ENCODE measurements around the gene RTF2.
A peak's percentile ranks its signal among the peaks of the same experiment; 100 is the strongest.

The RTF2 gene, protein sequence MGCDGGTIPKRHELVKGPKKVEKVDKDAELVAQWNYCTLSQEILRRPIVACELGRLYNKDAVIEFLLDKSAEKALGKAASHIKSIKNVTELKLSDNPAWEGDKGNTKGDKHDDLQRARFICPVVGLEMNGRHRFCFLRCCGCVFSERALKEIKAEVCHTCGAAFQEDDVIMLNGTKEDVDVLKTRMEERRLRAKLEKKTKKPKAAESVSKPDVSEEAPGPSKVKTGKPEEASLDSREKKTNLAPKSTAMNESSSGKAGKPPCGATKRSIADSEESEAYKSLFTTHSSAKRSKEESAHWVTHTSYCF

DNA sequence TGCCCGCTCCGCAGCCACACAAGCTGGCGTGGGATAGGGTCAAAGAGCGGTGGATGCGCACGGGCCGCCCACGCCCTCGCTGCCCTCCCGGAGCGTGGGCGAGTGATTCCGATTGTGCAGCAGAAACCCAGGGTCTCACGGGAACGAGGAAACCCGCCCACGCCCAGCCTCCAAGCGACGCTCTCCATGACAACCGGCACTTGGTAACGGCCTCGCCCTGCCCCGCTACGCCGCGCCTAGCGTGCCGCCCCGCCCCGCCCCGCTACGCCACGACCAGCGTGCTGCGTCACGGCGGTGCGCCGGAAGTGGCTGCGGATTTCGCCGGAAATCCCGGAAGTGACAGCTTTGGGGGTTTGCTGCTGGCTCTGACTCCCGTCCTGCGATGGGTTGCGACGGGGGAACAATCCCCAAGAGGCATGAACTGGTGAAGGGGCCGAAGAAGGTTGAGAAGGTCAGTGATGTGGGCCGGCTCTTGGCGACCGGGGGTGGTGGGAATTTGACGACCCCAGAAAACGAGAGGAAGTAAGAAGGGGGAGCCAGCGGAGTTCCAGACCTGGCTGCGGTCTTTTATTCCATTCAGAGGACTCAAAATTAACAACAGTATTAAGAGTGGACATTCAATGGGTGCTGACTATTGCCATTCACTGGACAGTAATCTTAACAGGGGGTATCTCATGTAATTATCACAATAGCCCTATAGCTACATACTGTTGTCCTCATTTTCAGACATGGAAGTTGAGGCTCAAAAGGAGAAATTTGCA, at the start of gene RTF2:
RTF2 (plus strand) TSS at position 312 of the 761 bp plus-strand sequence; CDS start at position 383, 71 bp downstream.
- peak; percentile 93 for DNase-seq (ENCODE audit: low read depth, low spot score)

DNA sequence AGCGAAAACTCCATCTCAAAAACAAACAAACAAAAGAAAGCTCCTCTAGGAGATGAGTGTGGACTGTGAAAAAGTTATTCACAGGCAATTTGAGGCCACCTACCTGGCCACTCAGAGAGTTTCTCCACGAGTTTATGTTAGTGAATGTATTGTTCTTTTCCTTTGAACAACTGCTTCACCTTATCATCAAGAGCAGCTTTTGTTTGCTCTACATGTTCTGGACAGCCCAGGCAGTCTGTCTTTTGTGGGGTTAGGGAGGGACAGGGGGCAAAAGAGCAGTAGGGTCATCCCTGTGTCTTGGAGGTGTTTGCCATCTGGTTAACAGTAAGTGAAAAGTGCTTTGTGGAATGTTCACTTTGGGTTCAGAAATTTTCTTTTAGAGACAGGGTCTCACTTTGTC, 48.4 kb upstream of the RTF2 start:
- DNase-seq (ENCODE audit: low read depth, low spot score): no peak

DNA sequence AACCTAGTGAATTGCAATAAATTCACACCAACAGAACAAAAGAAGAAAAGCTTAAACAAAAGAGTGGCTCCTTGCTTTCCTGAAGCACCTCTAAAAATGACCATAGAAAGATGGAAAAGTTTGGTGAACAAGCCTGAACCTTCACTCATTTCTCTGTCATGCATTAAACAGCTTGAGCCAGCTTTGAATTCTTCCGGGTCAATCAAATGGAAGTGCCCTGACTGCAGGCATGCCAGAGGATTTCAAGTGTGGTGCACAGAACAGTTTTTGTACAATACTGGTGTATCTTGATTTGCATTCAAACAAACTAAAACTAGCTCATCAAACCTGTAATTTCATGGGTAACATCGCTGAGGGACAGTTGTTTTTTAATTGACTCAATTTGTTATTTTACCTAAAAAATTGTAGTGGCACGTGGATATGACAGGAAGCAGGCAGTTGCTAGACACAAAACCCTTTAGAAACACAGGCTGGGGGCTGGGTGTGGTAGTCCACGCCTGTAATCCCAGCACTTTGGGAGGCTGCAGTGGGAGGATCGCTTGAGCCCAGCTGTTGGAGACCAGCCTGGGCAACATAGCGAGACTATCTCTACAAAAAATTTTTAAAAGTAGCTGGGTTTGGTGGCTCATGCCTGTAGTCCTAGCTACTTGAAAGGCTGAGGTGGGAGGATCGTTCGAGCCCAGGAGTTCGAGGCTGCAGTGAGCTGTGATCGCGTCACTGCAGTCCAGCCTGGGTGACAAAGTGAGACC, 47.3 kb upstream of the RTF2 start:
- DNase-seq (ENCODE audit: low read depth, low spot score): no peak

DNA sequence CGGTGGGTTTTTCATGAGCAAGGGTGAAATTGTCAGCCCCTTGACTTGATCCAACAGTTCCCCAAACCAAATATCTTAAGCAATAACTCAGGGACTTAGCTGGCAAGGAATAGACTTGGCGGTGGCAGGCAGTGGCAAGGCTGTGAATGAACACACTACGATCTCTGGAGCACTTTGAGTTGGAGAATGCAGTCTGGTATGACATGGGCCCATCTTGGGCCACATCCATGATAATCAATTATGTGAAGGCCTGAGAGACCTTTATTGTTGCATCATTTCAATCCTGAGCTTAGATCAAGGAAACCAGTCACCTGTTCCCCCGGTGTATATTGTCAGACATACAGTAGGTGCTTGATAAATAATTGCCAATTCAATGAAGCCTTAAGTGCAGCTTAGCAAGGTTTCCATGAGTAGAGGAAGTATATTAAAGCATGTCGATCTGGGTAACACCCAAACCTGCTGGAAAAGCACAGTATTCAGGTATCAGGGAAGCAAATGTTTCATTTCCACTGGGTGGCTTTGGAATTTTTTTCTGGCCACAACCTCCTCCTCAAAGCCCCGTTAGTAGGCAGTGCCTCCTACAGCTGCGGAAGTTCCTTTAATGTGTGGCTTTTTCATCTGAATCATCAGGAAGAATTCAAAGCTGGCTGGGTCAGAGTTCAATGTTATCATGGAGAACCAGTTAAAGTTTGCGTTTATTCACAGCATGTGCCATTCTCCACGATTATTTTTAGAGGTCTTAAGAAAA, 46.2 kb upstream of the RTF2 start:
- DNase-seq (ENCODE audit: low read depth, low spot score): no peak

DNA sequence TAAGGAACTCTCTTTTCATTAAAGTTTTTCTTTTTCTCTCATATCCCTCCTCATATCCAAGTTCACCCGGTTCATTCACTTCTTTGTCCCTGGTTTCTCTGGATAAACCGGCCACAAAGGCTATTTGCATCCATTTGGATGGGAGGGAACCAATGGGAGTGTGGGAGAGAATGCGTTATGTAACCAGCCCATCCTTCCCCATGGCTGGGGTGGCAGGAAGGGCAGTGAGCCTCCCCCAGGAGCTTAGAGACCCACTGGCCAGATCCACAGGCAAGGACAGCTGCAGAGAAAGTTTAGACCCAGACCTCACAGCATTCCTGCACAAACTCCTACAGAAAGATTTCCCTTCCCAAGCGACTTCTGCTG, 45.6 kb upstream of the RTF2 start:
- DNase-seq (ENCODE audit: low read depth, low spot score): no peak

DNA sequence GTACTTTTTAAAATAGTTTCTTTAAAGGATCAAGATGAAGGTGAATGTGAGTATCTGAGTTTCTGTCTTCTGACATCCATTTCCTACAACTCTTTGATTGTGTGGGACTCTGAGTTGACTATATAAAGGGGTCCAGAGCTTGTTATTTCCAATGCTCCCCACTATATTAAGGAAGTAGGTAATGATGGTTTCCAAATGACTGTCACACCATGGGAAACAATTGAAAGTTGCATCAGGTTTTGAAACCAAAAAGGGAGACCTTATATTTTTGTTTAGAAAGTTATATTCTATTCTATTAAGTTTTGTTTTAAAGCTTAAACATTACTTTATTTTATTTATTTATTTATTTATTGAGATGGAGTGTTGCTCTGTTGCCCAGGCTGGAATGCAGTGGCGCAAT, 45.2 kb upstream of the RTF2 start:
- no peak for DNase-seq (ENCODE audit: low read depth, low spot score)

DNA sequence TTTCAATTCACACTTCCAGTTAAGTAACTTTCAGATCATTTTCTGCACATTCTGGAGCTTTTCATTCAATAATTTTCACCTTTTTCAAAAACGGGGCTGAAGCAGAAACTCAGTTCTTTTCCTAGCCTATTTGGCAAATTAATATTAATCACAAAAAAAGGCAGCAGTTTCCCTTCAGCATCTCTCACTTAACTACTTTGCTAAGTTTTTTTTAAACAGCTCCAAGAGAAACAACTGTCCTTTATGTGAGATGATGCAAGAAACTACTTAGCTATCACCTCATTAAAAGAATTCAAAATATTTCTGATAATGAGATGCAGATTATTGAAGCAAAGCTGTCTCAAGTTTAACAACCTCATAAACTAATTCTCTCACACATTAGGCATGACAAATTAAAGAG, 44.5 kb upstream of the RTF2 start:
- DNase-seq (ENCODE audit: low read depth, low spot score): no peak

DNA sequence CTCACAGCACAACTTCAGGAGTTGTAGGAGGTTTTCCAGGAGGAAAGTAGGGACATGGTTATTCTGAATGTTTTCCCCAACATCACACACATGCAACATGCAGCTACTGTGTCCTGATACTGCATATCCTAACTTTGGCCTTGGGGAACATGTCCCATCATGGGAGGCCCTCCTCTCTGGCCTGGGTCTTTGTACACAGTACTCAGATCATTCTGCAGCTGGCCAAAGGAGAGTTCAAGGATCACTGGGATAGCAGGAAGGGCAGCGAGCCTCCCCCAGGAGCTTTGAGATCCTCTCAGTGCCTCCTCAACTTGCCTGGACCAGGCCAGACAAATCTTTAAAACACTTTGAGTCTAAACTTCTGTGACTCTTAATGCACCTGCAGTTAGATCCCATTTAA, 43.5 kb upstream of the RTF2 start:
- no peak for DNase-seq (ENCODE audit: low read depth, low spot score)

DNA sequence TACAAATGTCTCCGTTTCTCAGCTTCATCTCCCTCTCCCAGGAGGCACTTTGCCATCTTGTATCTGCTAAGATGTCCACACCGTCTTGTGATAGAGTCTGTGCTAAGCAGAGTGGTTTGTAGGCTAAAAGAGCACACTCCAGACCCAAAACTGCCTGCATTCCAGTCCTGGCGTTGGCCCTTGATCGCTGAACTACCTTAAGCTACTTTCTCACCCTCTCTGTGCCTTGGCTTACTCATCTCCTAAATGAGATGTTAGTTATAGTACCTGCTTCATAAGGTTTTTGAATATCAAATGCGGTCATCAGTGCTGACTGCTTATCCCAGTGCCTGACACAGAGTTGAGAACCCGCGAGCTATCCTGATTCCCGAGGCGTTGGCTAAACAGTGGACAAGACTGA, 42.4 kb upstream of the RTF2 start:
- no peak for DNase-seq (ENCODE audit: low read depth, low spot score)

DNA sequence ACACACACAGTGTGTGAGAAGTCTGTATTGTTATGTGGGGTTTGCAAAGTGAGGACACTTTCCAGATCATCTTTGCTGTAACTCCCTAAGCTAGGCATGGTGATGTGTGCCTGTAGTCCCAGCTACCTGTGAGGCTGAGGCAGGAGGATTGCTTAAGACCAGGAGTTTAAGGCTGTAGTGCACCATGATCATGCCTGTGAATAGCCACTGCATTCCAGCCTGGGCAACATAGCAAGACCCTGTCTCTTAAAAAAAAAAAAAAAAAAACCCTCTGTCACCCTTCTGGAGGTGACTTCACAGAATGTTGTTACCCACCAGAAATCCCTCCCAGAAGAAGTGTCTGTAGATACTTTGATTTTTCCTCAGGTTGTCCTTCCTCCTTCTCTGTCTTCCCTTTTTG, 41.5 kb upstream of the RTF2 start:
- no peak for DNase-seq (ENCODE audit: low read depth, low spot score)

DNA sequence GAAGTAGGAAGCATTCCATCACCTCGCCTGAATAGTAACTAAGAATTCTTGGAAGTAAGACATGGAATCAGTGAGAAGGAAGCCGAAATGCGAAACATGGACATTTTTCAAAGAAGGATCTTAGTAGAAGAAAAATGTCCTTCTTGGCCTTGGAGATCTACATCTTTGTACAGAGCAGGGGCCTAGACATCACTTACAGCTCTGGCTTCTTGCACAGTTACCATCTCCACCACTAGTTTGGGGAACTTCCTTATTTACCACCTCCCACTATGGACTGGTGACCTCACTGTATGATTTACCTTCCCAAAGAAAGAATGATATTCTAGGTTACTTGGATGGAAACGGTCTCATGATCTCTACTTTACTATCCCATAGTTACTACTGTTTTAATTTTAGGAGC, 40.6 kb upstream of the RTF2 start:
- no peak for DNase-seq (ENCODE audit: low read depth, low spot score)

DNA sequence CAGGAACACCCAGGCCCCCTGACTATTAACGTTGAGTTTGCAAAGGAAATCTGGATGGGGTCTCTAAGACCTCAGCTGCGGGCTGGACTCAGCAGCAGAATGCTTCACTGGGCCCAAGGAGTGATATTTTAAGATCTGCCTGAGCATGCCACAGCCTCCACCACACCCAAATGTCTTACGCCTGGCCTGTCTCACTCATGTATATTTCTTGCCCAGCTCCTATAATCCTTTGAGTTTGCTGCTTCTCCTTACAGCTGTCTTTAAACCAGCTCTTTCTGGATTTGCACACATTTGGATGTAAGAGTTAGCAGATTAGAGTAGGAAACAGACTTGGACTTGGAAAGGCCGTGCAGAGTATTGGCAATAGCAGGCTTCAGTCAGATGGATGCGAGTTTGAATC, 40.0 kb upstream of the RTF2 start:
- DNase-seq (ENCODE audit: low read depth, low spot score): no peak

DNA sequence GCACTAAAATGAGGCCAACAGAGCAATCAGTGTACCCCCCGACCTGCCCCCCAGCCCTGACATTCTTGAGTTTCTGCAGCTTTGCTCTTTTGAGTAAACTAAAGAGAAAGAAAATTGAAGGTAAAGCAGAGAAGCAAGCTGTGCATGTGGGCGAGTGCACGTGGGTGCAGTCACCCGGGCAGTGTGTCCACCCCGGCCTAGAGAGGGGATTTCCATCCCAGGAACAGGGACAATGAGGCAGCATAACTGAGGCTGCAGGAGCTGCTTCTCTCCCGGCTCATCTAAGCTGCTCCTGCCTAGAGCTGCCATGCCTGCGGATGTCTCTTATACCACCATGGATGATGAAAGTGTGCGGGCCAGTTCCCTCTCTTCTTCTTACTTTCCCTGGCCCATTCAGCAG, 39.5 kb upstream of the RTF2 start:
- DNase-seq (ENCODE audit: low read depth, low spot score): no peak

DNA sequence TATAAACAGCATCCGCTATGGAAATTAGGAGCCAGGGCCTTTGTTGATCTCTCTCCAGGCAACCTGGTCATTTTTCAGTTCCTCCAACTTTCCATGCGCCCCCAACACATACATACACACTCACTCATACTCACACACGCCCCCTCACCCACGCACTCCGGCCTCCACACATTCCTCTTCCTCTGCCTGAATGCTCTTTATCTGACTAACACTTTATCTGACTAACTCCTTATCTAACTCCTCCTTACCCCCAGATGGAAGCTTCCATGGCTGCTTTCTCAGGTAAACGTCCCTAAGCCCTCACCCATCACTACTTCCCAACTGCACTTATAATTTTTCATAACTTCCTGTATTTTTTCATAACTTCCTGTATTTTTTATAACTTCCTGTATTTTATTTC, 38.9 kb upstream of the RTF2 start:
- DNase-seq (ENCODE audit: low read depth, low spot score): no peak

DNA sequence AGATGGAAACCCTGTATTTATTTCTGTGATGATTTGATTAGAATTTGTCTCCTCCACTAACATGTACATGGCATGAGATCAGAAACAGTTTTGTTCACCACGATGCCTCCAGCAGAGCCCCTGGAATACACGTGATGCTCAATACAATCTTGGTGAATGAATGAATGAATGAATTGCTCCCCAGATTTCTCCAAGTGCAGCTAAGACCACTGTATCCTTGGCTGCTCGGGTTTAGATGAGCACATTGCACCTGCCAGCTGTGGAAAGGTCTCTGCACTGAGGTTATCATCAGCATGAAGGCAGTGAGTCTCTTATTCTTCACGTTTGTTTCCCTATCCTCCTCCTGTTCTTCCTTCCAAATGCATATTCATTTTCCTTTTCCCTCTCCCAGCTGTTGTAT, 38.5 kb upstream of the RTF2 start:
- DNase-seq (ENCODE audit: low read depth, low spot score): no peak

DNA sequence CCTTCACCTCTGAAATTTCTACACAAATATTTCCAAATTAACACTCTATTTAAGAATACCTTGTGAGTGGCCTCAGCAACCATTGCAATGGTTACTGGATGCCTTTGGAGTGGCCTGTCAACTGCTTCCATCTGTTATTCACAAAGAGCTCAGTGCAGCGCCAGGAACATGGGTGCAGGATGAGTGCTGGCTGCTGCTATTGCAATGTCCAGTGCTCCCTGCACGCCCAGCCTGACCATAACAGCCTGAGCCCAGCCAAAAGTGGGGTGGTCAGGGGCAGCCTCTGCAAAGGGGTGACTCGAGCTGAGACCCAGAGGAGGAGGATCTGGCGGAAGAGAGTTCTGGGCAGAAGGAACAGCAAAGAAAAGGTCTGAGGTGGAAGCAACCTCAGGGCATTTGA, 38.0 kb upstream of the RTF2 start:
- no peak for DNase-seq (ENCODE audit: low read depth, low spot score)

DNA sequence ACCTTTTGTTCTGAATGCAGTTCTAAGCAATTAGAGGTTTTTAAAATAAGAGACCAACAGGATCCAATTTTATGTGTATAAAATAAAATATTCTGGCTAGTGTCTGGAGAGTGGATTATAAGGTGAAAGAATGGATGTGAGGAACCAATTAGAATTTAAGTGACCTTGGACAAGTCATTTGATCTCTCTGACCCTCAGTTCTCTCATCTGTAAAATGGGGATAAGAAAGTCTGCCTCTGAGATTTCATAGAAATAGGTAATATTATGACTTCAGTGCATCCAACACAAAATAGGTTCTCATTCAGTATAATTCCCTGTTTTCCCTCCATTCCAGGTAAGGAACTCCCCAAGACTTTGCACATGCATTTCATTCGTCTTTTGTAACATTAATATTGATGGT, 37.5 kb upstream of the RTF2 start:
- no peak for DNase-seq (ENCODE audit: low read depth, low spot score)

DNA sequence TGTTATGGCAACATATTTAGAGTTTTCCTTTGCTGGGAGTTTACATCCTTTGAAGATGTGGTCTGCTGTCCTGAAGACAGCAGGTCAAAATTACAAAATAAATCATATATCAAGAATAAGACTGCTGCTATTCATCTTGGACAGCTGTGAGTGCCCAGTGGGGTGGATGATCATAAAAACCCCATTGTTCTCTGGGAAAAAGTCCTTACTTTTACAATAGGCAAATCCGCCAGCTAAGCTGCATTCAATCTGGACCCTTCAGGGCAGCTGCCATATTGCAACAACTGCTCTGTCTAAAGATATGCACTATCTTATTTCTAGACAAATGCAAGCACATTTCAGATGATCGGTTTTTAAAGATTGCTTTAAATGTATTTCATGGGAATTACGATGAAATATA, 37.0 kb upstream of the RTF2 start:
- no peak for DNase-seq (ENCODE audit: low read depth, low spot score)

DNA sequence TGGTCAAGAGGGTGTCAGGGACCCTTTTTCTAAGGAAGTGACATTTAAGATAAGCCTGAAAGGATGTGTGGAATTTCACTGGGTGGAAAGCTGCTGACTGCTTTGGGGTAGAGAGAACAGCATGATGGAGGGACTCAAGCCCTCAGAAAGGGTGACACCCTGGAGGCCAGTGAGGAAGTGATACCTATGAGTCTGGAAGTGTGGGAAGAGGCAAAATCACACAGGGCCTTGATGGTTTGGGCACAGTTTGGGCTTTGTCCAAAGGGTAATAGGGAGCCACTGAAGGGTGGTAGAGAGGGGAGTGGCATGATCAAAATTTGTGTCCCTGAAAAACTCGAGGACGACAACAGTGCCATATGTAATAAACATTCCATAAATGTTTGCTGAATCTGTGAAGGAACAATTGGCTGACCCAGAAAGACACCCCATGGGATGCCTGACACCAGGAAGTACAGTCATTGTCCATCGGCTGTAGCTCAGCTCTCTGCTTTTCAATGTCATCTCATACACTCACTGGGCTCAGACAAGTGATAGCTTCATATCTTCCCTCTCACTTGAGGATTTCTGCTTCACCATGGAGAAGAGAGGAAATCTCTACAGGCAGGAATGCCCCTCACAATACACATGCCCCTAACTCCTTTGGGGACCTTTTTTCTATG, 35.1 kb upstream of the RTF2 start:
- no peak for DNase-seq (ENCODE audit: low read depth, low spot score)

DNA sequence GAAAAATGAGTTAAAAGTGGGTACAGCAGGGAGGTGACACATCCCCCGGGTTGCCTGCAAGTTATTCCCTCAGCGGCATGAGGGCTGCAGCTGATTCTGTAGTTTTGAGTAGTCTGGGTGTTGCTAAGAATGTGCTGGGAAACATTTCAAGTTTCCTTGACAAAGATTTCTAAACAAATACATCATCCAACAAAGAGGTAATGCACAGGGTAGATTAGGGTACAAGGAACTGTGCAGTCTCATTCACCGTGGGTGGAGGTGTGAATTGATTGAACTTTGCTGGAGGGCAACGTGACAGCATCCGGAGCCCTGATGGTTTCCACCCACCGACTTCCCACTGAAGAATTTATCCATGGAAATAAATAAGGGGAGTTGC, 34.6 kb upstream of the RTF2 start:
- no peak for DNase-seq (ENCODE audit: low read depth, low spot score)

DNA sequence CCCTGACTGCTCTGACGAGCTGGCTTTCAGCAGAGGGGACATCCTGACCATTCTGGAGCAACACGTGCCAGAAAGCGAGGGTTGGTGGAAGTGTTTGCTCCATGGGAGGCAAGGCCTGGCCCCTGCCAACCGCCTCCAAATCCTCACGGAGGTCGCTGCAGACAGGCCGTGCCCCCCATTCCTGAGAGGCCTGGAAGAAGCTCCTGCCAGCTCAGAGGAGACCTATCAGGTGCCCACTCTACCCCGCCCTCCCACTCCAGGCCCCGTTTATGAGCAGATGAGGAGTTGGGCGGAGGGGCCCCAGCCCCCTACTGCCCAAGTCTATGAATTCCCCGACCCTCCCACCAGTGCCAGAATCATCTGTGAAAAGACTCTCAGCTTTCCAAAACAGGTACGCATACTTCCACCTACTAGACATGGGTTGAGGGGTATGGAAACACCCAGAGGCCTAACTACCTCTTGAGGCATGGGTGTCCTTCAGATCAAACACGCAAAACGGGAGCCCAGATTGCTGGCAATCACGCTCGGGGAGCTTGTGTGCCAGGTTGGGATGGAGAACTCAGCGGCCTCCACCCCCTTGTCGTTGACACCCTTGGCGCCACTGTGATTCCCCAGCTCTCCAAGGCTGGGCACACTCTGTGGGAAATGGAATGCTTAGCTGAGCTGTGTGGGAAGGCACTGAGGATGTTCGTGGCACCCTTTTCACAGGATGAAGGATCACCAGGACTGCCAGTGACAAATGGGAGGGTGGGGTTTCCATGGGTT, 31.0 kb upstream of the RTF2 start:
- no peak for DNase-seq (ENCODE audit: low read depth, low spot score)
